Tibial artery (tissue), 4 donors: ENCODE measurements around the gene WNT3.

Experiments
- DNase-seq, 2 donors: peaks; one replicate each; pipeline ENCODE4 v3.0.0-alpha.2; 2019
- H3K27ac ChIP-seq, 2 donors: fragments of 200-600 bp; sonication (generic) in 1 of 2; 1 replicate in 1 of 2; 2 replicates in 1 of 2; pipeline ENCODE4 v1.5.1; 2018 to 2019; ENCODE audit warnings: mild to moderate bottlenecking in 1 of 2
- H3K27me3 ChIP-seq, 2 donors: fragments of 200-600 bp; sonication (generic) in 1 of 2; one replicate each; pipeline versions ENCODE4 v1.5.1 to v1.6.0; 2016 to 2019
- H3K36me3 ChIP-seq, 3 donors: fragments of 200-600 bp; sonication (generic) in 2 of 3; one replicate each; pipeline ENCODE4 v1.5.1; 2016 to 2019; ENCODE audit warnings: mild to moderate bottlenecking in 2 of 3
- H3K4me1 ChIP-seq, 4 donors: fragments of 200-600 bp; sonication (generic) in 2 of 4; 1 replicate in 3 of 4; 2 replicates in 1 of 4; pipeline ENCODE4 v1.5.1; 2016 to 2019
- H3K4me3 ChIP-seq, 2 donors: fragments of 200-600 bp; sonication (generic) in 1 of 2; 1 replicate in 1 of 2; 2 replicates in 1 of 2; pipeline ENCODE4 v1.5.1; 2018 to 2019; ENCODE audit warnings: mild to moderate bottlenecking in 2 of 2
- H3K9me3 ChIP-seq, 3 donors: fragments of 200-600 bp; sonication (generic) in 1 of 3; one replicate each; pipeline ENCODE4 v1.5.1; 2016 to 2019
- CTCF ChIP-seq, 2 experiments: fragments of 200-600 bp in 1 of 2; fragments of 450-650 bp in 1 of 2; IDR thresholded peaks; one replicate each; pipeline ENCODE4 v1.5.1; 2017 to 2019; ENCODE audit warnings: antibody characterized with exemption in 2 of 2, mild to moderate bottlenecking in 1 of 2, moderate library complexity in 1 of 2
- intact Hi-C: fragments of 100-400 bp; cut with DNase I; formaldehyde crosslinking; loops from one replicate; pipeline ENCODE4 v1.15.0; 2023; ENCODE audit warnings: low total_unique reads

The WNT3 gene

GRCh38 chr17:46862949-46863348 lies 44.5 kb upstream of the WNT3 start:
- Histone ChIP-seq H3K27ac (no peak overlapping the region), H3K4me3 (no peak overlapping the region), H3K4me1 (no peaks in the 10 kb centered on the region), H3K36me3 (no peaks in the 10 kb centered on the region), H3K27me3 (peaks cover 0 to 52% of the 10 kb centered on the region in 2 donors), H3K9me3 (no peaks in the 10 kb centered on the region)
- DNase-seq = no peak
- TF ChIP-seq CTCF (IDR thresholded peaks at IDR 0.05) = no peak
- intact Hi-C loops = no loop called here

GRCh38 chr17:46859996-46860395 lies 41.5 kb upstream of the WNT3 start:
- H3K9me3 ChIP-seq = no peaks in the 10 kb centered on the region
- H3K36me3 ChIP-seq = no peaks in the 10 kb centered on the region
- H3K4me3 ChIP-seq = no peak overlapping the region
- H3K4me1 ChIP-seq = no peaks in the 10 kb centered on the region
- H3K27ac ChIP-seq = no peak overlapping the region
- TF ChIP-seq CTCF (IDR thresholded peaks at IDR 0.05) = no peak
- peaks cover 0 to 39% of the 10 kb centered on the region in 2 donors for H3K27me3 ChIP-seq
- DNase-seq = no peak
- intact Hi-C loops = no loop called here

- Histone ChIP-seq H3K27ac (no peak overlapping the region), H3K27me3 (peaks cover 0 to 37% of the 10 kb centered on the region in 2 donors), H3K4me1 (no peaks in the 10 kb centered on the region), H3K9me3 (no peaks in the 10 kb centered on the region), H3K36me3 (no peaks in the 10 kb centered on the region), H3K4me3 (no peak overlapping the region)
- intact Hi-C loops = no loop called here
- no peak for TF ChIP-seq CTCF (IDR thresholded peaks at IDR 0.05)
- DNase-seq = no peak
Measured at GRCh38 chr17:46857600-46857999, 39.1 kb upstream of the WNT3 start.

- no peaks in the 10 kb centered on the region for H3K36me3 ChIP-seq
- H3K4me3 ChIP-seq = no peak overlapping the region
- no peak for TF ChIP-seq CTCF (IDR thresholded peaks at IDR 0.05)
- H3K27me3 ChIP-seq = peaks cover 4 to 50% of the 10 kb centered on the region in 2 donors
- peaks cover 0 to 17% (median 12%) of the 10 kb centered on the region in 4 donors for H3K4me1 ChIP-seq
- no peak for DNase-seq
- no peak overlapping the region for H3K27ac ChIP-seq
- intact Hi-C loops = no loop called here
- no peaks in the 10 kb centered on the region for H3K9me3 ChIP-seq
Measured at GRCh38 chr17:46854948-46855347, 36.5 kb upstream of the WNT3 start.

- no peak overlapping the region for H3K4me3 ChIP-seq
- H3K27ac ChIP-seq = no peak overlapping the region
- DNase-seq = no peak
- H3K4me1 ChIP-seq = peaks cover 0 to 17% (median 12%) of the 10 kb centered on the region in 4 donors
- intact Hi-C loops = no loop called here
- no peak for TF ChIP-seq CTCF (IDR thresholded peaks at IDR 0.05)
- no peaks in the 10 kb centered on the region for H3K9me3 ChIP-seq
- H3K27me3 ChIP-seq = peaks cover 4 to 55% of the 10 kb centered on the region in 2 donors
- no peaks in the 10 kb centered on the region for H3K36me3 ChIP-seq
Measured at GRCh38 chr17:46854515-46854914, 36.0 kb upstream of the WNT3 start.

- Histone ChIP-seq H3K4me1 (peaks cover 0 to 17% (median 12%) of the 10 kb centered on the region in 4 donors), H3K27ac (no peak overlapping the region), H3K4me3 (no peak overlapping the region), H3K9me3 (no peaks in the 10 kb centered on the region), H3K27me3 (peaks cover 4 to 60% of the 10 kb centered on the region in 2 donors), H3K36me3 (no peaks in the 10 kb centered on the region)
- no peak for TF ChIP-seq CTCF (IDR thresholded peaks at IDR 0.05)
- intact Hi-C loops = no loop called here
- DNase-seq = no peak
Measured at GRCh38 chr17:46853896-46854444, 35.5 kb upstream of the WNT3 start.
